Trophoblast cell (in vitro differentiated cells and primary cell): Measurements from ENCODE around the gene WDR27.
"Not testable (repeated sequence)": the region's sequence is repeated elsewhere in the genome, so short reads cannot be mapped to it uniquely, and the experiment has no call there.

Source experiments
- DNase-seq, 2 donors: peaks; one replicate each; pipeline ENCODE4 v3.0.0-alpha.2; 2016
- H2AFZ ChIP-seq: 2 replicates; pipeline ENCODE4 v1.6.1; 2013; ENCODE audit warnings: low read length, moderate library complexity, mild to moderate bottlenecking; ENCODE audit not compliant: insufficient read depth, poor library complexity
- H2AK5ac ChIP-seq: 2 replicates; pipeline ENCODE4 v1.6.1; 2013; ENCODE audit warnings: mild to moderate bottlenecking, low read length
- H2BK120ac ChIP-seq: 2 replicates; pipeline ENCODE4 v1.6.1; 2013; ENCODE audit warnings: low read length, mild to moderate bottlenecking, moderate library complexity; ENCODE audit not compliant: insufficient read depth, poor library complexity
- H2BK12ac ChIP-seq: 2 replicates; pipeline ENCODE4 v1.6.1; 2013; ENCODE audit warnings: mild to moderate bottlenecking, low read length, moderate library complexity
- H2BK5ac ChIP-seq: 2 replicates; pipeline ENCODE4 v1.6.1; 2013; ENCODE audit warnings: low read length, low read depth, moderate library complexity, mild to moderate bottlenecking; ENCODE audit not compliant: poor library complexity
- H3K14ac ChIP-seq: 2 replicates; pipeline ENCODE4 v1.6.1; 2013; ENCODE audit warnings: mild to moderate bottlenecking, low read length
- H3K18ac ChIP-seq: 2 replicates; pipeline ENCODE4 v1.6.1; 2013; ENCODE audit warnings: mild to moderate bottlenecking, low read length
- H3K23ac ChIP-seq: 2 replicates; pipeline ENCODE4 v1.6.1; 2013; ENCODE audit warnings: low read length
- H3K27ac ChIP-seq: 2 replicates; pipeline ENCODE4 v1.5.1; 2013; ENCODE audit warnings: low read depth, mild to moderate bottlenecking, inconsistent platforms, low read length, moderate library complexity
- H3K27me3 ChIP-seq: 2 replicates; pipeline ENCODE4 v1.6.1; 2013; ENCODE audit warnings: inconsistent platforms, mild to moderate bottlenecking, low read length, moderate library complexity; ENCODE audit not compliant: insufficient read depth
- H3K36me3 ChIP-seq, 2 experiments: 1 replicate in 1 of 2; 2 replicates in 1 of 2; pipeline ENCODE4 v1.6.1; 2013; ENCODE audit warnings: low read length in 2 of 2, mild to moderate bottlenecking in 2 of 2, moderate library complexity in 1 of 2; ENCODE audit not compliant: insufficient read depth in 2 of 2, control insufficient read depth in 1 of 2
- H3K4ac ChIP-seq: 2 replicates; pipeline ENCODE4 v1.6.1; 2013; ENCODE audit warnings: low read depth, mild to moderate bottlenecking, low read length, moderate library complexity
- H3K4me1 ChIP-seq, 2 experiments: 1 replicate in 1 of 2; 2 replicates in 1 of 2; pipeline ENCODE4 v1.6.1; 2013; ENCODE audit warnings: low read length in 2 of 2, mild to moderate bottlenecking in 2 of 2, moderate library complexity in 1 of 2; ENCODE audit not compliant: insufficient read depth in 2 of 2, control insufficient read depth in 1 of 2
- H3K4me2 ChIP-seq: 2 replicates; pipeline ENCODE4 v1.6.1; 2013; ENCODE audit warnings: inconsistent platforms, mild to moderate bottlenecking, low read length, moderate library complexity
- H3K4me3 ChIP-seq: 2 replicates; pipeline ENCODE4 v1.5.1; 2013; ENCODE audit warnings: mild to moderate bottlenecking, low read depth, low read length, inconsistent platforms
- H3K79me1 ChIP-seq: one replicate; pipeline ENCODE4 v1.6.1; 2013; ENCODE audit warnings: low read length
- H3K79me2 ChIP-seq: 2 replicates; pipeline ENCODE4 v1.6.1; 2013; ENCODE audit warnings: low read length, mild to moderate bottlenecking; ENCODE audit not compliant: control insufficient read depth, insufficient read depth, poor library complexity
- H3K9ac ChIP-seq: 2 replicates; pipeline ENCODE4 v1.6.1; 2013; ENCODE audit warnings: mild to moderate bottlenecking, low read length
- H3K9me3 ChIP-seq: 2 replicates; pipeline ENCODE4 v1.6.1; 2013; ENCODE audit warnings: low read depth, mild to moderate bottlenecking, control low read depth, inconsistent platforms, low read length; ENCODE audit not compliant: insufficient read depth
- H4K12ac ChIP-seq: 2 replicates; pipeline ENCODE4 v1.6.1; 2013; ENCODE audit warnings: low read depth, mild to moderate bottlenecking, low read length, moderate library complexity
- H4K8ac ChIP-seq: 2 replicates; pipeline ENCODE4 v1.6.1; 2013; ENCODE audit warnings: low read depth, mild to moderate bottlenecking, low read length, moderate library complexity
- H4K91ac ChIP-seq: one replicate; pipeline ENCODE4 v1.6.1; 2013; ENCODE audit warnings: low read depth, mild to moderate bottlenecking, low read length, moderate library complexity
- WGBS: extraction: QIAGEN DNeasy Blood & Tissue Kit; methylation state at CpG from one replicate; pipeline ENCODE4 v1.1.7; 2013; ENCODE audit warnings: missing lambda C conversion rate; ENCODE audit not compliant: insufficient read length, insufficient coverage; ENCODE audit errors: extremely low coverage; 5-methylcytosine and 5-hydroxymethylcytosine counted together

WDR27 gene

GRCh38 chr6:169466256-169466655, 235.6 kb downstream of the WDR27 start:
- H2AK5ac ChIP-seq, H3K79me2 ChIP-seq: not testable (repeated sequence)

GRCh38 chr6:169457762-169458161, 244.1 kb downstream of the WDR27 start:
- Histone ChIP-seq H3K79me2 (no peaks in the 10 kb centered on the region), H4K8ac (no peak overlapping the region), H3K4ac (no peak overlapping the region), H3K23ac (no peak overlapping the region), H3K18ac (no peak overlapping the region), H3K4me2 (no peak overlapping the region), H3K36me3 (no peaks in the 10 kb centered on the region), H2BK120ac (no peak overlapping the region), H2AK5ac (no peak overlapping the region), H3K9me3 (no peaks in the 10 kb centered on the region), H3K14ac (no peak overlapping the region), H3K9ac (no peak overlapping the region), H2AFZ (no peak overlapping the region), H3K4me1 (no peaks in the 10 kb centered on the region), H2BK5ac (no peak overlapping the region), H3K27me3 (no peaks in the 10 kb centered on the region), H3K27ac (no peak overlapping the region), H3K79me1 (no peaks in the 10 kb centered on the region), H4K91ac (no peak overlapping the region), H2BK12ac (no peak overlapping the region), H3K4me3 (no peak overlapping the region), H4K12ac (no peak overlapping the region)
- no peak for DNase-seq
- no CpG with 5 or more reads among the region's 5 CpGs for WGBS

More at GRCh38 chr6:169466256-169466655, 235.6 kb downstream of the WDR27 start:
- not testable (repeated sequence) for H3K9ac ChIP-seq, H3K27me3 ChIP-seq, H2AFZ ChIP-seq, H3K79me1 ChIP-seq, H2BK120ac ChIP-seq, H3K4me3 ChIP-seq, H3K18ac ChIP-seq, H4K12ac ChIP-seq, H3K4me1 ChIP-seq, H3K27ac ChIP-seq, H3K4ac ChIP-seq, H4K91ac ChIP-seq, H3K9me3 ChIP-seq, DNase-seq, H4K8ac ChIP-seq, H2BK12ac ChIP-seq, H3K4me2 ChIP-seq, H2BK5ac ChIP-seq, H3K36me3 ChIP-seq, H3K14ac ChIP-seq, H3K23ac ChIP-seq
- no CpG with 5 or more reads among the region's 2 CpGs for WGBS

- Histone ChIP-seq H2BK5ac (no peak overlapping the region), H3K27ac (no peak overlapping the region), H3K14ac (no peak overlapping the region), H2BK120ac (no peak overlapping the region), H2AFZ (no peak overlapping the region), H4K91ac (no peak overlapping the region), H3K27me3 (no peaks in the 10 kb centered on the region), H3K4ac (no peak overlapping the region), H3K4me1 (no peaks in the 10 kb centered on the region), H3K79me2 (no peaks in the 10 kb centered on the region), H4K8ac (no peak overlapping the region), H3K9me3 (no peaks in the 10 kb centered on the region), H2AK5ac (no peak overlapping the region), H3K23ac (no peak overlapping the region), H3K18ac (no peak overlapping the region), H3K4me3 (no peak overlapping the region), H3K36me3 (no peaks in the 10 kb centered on the region), H3K4me2 (no peak overlapping the region), H3K9ac (no peak overlapping the region), H2BK12ac (no peak overlapping the region), H4K12ac (no peak overlapping the region), H3K79me1 (no peaks in the 10 kb centered on the region)
- no CpG with 5 or more reads among the region's 12 CpGs for WGBS
- DNase-seq: no peak
Measured at GRCh38 chr6:169456840-169457239, 245.0 kb downstream of the WDR27 start.

DNA sequence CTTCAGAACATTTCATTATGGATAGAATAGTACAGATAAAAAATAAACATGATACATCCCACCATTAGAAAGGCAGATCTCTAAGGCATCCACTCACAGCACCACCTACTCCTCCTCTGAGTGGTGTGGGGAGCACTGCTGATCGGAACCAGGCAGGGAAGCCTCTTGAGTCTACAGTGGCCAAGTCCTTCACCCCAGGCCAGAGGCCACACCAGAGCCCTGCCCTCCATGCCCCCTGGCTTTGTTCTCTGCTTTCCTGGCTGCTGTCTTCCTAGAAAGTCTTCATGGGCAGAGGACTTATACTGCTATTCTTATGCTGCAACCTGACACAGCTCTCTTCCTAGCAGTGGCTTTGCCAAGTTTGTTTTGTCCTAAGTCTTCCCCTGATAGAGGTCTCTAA, 246.4 kb downstream of the WDR27 start:
- Histone ChIP-seq H2AK5ac (no peak overlapping the region), H2BK12ac (no peak overlapping the region), H3K79me1 (no peaks in the 10 kb centered on the region), H3K79me2 (no peaks in the 10 kb centered on the region), H3K9ac (no peak overlapping the region), H3K27ac (no peak overlapping the region), H3K27me3 (no peaks in the 10 kb centered on the region), H3K4me3 (no peak overlapping the region), H2AFZ (no peak overlapping the region), H2BK5ac (no peak overlapping the region), H3K4me1 (no peaks in the 10 kb centered on the region), H3K36me3 (no peaks in the 10 kb centered on the region), H4K91ac (no peak overlapping the region), H3K14ac (no peak overlapping the region), H4K12ac (no peak overlapping the region), H3K4ac (no peak overlapping the region), H3K23ac (no peak overlapping the region), H3K9me3 (no peaks in the 10 kb centered on the region), H2BK120ac (no peak overlapping the region), H3K4me2 (no peak overlapping the region), H4K8ac (no peak overlapping the region), H3K18ac (no peak overlapping the region)
- DNase-seq: no peak
- no CpG with 5 or more reads among the region's 1 CpG for WGBS
